Measurements from ENCODE around the gene TCP11L2. TPM values are rescaled to one million over a fixed set of nuclear protein-coding genes. Genes with fewer than 3 reads are reported as not detected.

TCP11L2 gene
- polyA plus RNA-seq, 1 donor from 2014 or later = 16.6 TPM

DNA sequence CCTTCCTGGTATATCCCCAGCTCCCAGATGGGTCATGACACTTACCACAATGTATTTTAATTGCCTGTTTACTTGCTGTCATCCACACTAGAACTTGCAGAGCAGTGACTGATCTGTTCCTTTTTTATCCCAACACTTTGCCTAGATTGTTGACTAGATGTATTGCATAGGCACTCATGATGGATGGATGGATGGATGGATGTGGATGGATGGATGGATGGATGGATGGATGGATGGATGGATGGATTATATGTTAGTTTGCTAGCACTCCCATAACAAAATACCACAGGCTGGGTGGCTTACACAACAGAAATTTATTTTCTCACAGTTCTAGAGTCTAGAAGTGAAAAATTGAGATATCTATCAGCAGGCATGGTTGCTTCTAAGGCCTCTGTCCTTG, 46.0 kb upstream of the TCP11L2 start:
- TF ChIP-seq SMC3 (conservative IDR thresholded peaks at IDR 0.05; ENCODE audit: poor library complexity) (no peak), TAF1 (IDR thresholded peaks at IDR 0.05; ENCODE audit: low read depth) (no peak), POLR2AphosphoS5 (IDR thresholded peaks at IDR 0.05) (no peak), EZH2 (IDR thresholded peaks at IDR 0.05; ENCODE audit: borderline replicate concordance, insufficient read depth, low read length, poor library complexity, severe bottlenecking) (no peak), RAD21 (conservative IDR thresholded peaks at IDR 0.05) (no peak), MXI1 (conservative IDR thresholded peaks at IDR 0.05; ENCODE audit: poor library complexity, severe bottlenecking) (no peak), EP300 (conservative IDR thresholded peaks at IDR 0.05; ENCODE audit: poor library complexity, severe bottlenecking) (no peak)
- TF ChIP-seq, protein P1, sequence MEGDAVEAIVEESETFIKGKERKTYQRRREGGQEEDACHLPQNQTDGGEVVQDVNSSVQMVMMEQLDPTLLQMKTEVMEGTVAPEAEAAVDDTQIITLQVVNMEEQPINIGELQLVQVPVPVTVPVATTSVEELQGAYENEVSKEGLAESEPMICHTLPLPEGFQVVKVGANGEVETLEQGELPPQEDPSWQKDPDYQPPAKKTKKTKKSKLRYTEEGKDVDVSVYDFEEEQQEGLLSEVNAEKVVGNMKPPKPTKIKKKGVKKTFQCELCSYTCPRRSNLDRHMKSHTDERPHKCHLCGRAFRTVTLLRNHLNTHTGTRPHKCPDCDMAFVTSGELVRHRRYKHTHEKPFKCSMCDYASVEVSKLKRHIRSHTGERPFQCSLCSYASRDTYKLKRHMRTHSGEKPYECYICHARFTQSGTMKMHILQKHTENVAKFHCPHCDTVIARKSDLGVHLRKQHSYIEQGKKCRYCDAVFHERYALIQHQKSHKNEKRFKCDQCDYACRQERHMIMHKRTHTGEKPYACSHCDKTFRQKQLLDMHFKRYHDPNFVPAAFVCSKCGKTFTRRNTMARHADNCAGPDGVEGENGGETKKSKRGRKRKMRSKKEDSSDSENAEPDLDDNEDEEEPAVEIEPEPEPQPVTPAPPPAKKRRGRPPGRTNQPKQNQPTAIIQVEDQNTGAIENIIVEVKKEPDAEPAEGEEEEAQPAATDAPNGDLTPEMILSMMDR (IDR thresholded peaks at IDR 0.05; ENCODE audit: poor library complexity, severe bottlenecking) = no peak
- TF ChIP-seq, protein P2, sequence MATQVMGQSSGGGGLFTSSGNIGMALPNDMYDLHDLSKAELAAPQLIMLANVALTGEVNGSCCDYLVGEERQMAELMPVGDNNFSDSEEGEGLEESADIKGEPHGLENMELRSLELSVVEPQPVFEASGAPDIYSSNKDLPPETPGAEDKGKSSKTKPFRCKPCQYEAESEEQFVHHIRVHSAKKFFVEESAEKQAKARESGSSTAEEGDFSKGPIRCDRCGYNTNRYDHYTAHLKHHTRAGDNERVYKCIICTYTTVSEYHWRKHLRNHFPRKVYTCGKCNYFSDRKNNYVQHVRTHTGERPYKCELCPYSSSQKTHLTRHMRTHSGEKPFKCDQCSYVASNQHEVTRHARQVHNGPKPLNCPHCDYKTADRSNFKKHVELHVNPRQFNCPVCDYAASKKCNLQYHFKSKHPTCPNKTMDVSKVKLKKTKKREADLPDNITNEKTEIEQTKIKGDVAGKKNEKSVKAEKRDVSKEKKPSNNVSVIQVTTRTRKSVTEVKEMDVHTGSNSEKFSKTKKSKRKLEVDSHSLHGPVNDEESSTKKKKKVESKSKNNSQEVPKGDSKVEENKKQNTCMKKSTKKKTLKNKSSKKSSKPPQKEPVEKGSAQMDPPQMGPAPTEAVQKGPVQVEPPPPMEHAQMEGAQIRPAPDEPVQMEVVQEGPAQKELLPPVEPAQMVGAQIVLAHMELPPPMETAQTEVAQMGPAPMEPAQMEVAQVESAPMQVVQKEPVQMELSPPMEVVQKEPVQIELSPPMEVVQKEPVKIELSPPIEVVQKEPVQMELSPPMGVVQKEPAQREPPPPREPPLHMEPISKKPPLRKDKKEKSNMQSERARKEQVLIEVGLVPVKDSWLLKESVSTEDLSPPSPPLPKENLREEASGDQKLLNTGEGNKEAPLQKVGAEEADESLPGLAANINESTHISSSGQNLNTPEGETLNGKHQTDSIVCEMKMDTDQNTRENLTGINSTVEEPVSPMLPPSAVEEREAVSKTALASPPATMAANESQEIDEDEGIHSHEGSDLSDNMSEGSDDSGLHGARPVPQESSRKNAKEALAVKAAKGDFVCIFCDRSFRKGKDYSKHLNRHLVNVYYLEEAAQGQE (IDR thresholded peaks at IDR 0.05; ENCODE audit: borderline replicate concordance) = no peak
- no peaks in the 10 kb centered on the region for H3K27me3 ChIP-seq (ENCODE audit: insufficient read depth, low read depth, low read length)
- no peaks in the 10 kb centered on the region for H3K36me3 ChIP-seq (ENCODE audit: insufficient read depth, low read length)
- H2AFZ ChIP-seq (ENCODE audit: low read depth, low read length) = no peak overlapping the region
- no peaks in the 10 kb centered on the region for H3K9me2 ChIP-seq (ENCODE audit: insufficient read depth, low read length)
- H3K9ac ChIP-seq (ENCODE audit: low read length) = no peak overlapping the region
- H3K79me2 ChIP-seq (replicated peaks; ENCODE audit: insufficient read depth, low read length) = no peaks in the 10 kb centered on the region
- no peaks in the 10 kb centered on the region for H3K9me3 ChIP-seq (ENCODE audit: low read length)
- H3F3A ChIP-seq (ENCODE audit: insufficient read depth, low read length, poor library complexity, severe bottlenecking) = no peaks in the 10 kb centered on the region
- H3K4me2 ChIP-seq (ENCODE audit: low read length) = no peak overlapping the region
- no peak overlapping the region for H3K27ac ChIP-seq (ENCODE audit: low read length)
- no peak overlapping the region for H3K4me3 ChIP-seq (ENCODE audit: low read length)
- no peaks in the 10 kb centered on the region for H4K20me1 ChIP-seq (ENCODE audit: insufficient read depth)

DNA sequence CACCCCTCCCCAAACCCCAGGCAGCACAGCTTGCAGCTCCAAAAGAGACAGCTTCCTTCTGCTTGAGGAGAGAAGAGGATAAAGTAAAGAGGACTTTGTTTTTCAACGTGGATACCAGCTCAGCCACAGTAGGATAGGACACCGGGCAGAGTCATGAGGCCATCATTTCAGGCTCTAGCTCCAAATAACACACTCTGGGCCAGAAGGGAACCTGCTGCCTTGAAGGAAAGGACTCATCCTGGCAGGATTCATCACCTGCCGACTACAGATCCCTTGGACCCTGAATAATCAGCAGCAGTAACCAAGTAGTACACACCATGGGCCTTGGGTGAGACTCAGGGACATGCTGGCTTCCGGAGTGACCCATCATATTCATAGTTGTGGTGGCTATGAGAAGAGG, 44.3 kb upstream of the TCP11L2 start:
- Histone ChIP-seq H3K27ac (ENCODE audit: low read length) (no peak overlapping the region), H2AFZ (ENCODE audit: low read depth, low read length) (no peak overlapping the region), H3K79me2 (replicated peaks; ENCODE audit: insufficient read depth, low read length) (no peaks in the 10 kb centered on the region), H3K4me2 (ENCODE audit: low read length) (no peak overlapping the region), H3K36me3 (ENCODE audit: insufficient read depth, low read length) (no peaks in the 10 kb centered on the region), H4K20me1 (ENCODE audit: insufficient read depth) (no peaks in the 10 kb centered on the region), H3K9me3 (ENCODE audit: low read length) (no peaks in the 10 kb centered on the region), H3K9me2 (ENCODE audit: insufficient read depth, low read length) (no peaks in the 10 kb centered on the region), H3F3A (ENCODE audit: insufficient read depth, low read length, poor library complexity, severe bottlenecking) (no peaks in the 10 kb centered on the region), H3K4me3 (ENCODE audit: low read length) (no peak overlapping the region), H3K27me3 (ENCODE audit: insufficient read depth, low read depth, low read length) (no peaks in the 10 kb centered on the region), H3K9ac (ENCODE audit: low read length) (no peak overlapping the region)
- no peak for TF ChIP-seq POLR2AphosphoS5 (IDR thresholded peaks at IDR 0.05)
- TF ChIP-seq MXI1 (conservative IDR thresholded peaks at IDR 0.05; ENCODE audit: poor library complexity, severe bottlenecking) = no peak
- no peak for TF ChIP-seq EZH2 (IDR thresholded peaks at IDR 0.05; ENCODE audit: borderline replicate concordance, insufficient read depth, low read length, poor library complexity, severe bottlenecking)
- TF ChIP-seq RAD21 (conservative IDR thresholded peaks at IDR 0.05) = no peak
- no peak for TF ChIP-seq TAF1 (IDR thresholded peaks at IDR 0.05; ENCODE audit: low read depth)
- TF ChIP-seq, protein P2 (IDR thresholded peaks at IDR 0.05; ENCODE audit: borderline replicate concordance) = no peak
- TF ChIP-seq EP300 (conservative IDR thresholded peaks at IDR 0.05; ENCODE audit: poor library complexity, severe bottlenecking) = no peak
- no peak for TF ChIP-seq SMC3 (conservative IDR thresholded peaks at IDR 0.05; ENCODE audit: poor library complexity)
- TF ChIP-seq, protein P1 (IDR thresholded peaks at IDR 0.05; ENCODE audit: poor library complexity, severe bottlenecking) = no peak

All from neural cell (in vitro differentiated cells).